Measurements from ENCODE around the gene LMF2.

LMF2 gene

DNA sequence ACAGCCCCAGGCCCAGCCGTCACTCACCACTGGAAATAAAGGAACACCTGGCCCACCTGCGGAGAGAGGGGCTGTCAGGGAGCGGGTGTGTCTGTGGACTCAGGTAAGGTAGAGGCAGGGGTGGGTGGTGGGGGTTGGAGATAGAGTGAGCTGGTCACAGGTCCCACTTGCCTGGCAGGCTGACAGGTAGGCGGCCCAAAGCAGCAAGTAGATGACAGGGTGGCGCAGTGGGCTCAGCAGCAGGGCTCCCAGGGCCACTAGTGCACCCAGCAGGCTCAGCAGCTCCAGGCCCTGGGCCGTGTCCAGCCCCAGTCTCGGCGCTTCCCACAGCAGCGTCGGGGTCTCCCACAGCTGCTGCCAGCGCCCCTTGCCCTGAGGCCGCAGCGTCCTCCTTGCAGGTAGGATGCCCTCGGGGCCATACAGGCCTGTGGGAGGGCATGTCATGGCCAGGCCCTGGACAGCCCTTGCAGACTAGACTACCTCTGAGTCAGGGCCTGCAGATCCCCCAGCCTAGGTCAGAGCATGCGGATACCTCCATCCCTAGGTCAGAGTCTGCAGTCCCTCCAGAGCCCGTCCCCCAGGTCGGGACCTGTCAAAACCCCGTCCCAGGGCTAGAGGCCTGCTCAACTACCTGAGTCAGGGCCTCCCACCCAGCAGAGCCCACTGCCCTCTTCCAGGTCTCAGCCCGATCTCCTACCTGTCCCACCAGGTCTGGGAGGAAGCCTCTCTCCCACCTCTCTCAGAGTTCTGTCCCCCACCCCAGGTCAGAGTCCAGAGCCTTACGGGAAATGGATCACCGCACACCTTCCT lies 686 bp downstream of the LMF2 start:
- Mint-ChIP-seq H3K27ac (peak overlapping the region; percentile 87), H3K27me3 (no peaks in the 10 kb centered on the region), H3K4me3 (peak overlapping the region; percentile 98), H3K36me3 (no peaks in the 10 kb centered on the region), H3K9me3 (no peaks in the 10 kb centered on the region), H3K4me1 (peaks cover 18% of the 10 kb centered on the region)
- DNase-seq (ENCODE audit: low spot score in 2 of 2) = no peak
- ATAC-seq (ENCODE audit: low read depth) = no peak

DNA sequence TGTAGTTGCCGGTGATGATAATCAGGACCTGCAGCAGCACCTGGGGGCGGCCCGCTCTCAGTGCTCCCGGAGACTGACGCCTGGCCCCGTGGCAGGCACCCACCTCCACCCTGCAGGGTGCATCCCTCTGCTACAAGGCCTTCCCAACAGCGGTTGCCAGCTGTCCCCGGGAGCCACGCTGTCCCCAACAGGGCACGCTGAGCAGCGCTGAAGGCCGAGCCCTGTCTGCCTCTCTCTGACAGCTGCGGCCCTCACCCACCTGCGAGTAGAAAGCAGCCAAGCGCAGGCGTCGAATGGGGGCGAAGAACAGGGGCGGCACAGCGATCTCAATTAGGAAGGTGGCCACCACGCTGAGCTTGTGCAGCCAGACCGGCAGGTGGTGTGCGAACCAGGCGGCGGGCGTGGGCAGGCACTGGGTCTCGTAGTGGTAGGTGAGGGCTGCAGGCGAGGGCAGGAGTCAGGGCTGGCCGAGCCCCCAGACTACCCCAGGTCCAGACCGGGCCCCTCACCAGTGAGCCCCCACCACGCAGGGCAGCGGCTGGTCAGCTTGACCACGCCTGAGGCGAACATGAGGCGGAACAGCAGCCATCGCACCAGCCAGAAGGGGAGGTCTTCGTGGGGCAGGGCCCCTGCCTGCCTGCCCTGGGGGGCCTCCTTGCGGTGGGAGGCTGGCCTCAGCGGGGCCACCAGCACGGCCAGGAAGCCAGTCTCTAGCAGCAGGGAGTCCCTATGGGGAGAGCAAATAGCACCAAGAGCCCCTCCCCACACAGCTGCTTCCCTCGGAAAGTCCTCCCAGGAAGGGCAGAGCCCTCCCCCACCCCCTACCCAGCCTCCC lies 1.5 kb downstream of the LMF2 start:
- no peaks in the 10 kb centered on the region for H3K27me3 Mint-ChIP-seq
- no peaks in the 10 kb centered on the region for H3K36me3 Mint-ChIP-seq
- no peak for DNase-seq (ENCODE audit: low spot score in 2 of 2)
- H3K9me3 Mint-ChIP-seq = no peaks in the 10 kb centered on the region
- no peak overlapping the region for H3K27ac Mint-ChIP-seq
- peaks cover 18% of the 10 kb centered on the region for H3K4me1 Mint-ChIP-seq
- H3K4me3 Mint-ChIP-seq = peak overlapping the region; percentile 98
- no peak for ATAC-seq (ENCODE audit: low read depth)

DNA sequence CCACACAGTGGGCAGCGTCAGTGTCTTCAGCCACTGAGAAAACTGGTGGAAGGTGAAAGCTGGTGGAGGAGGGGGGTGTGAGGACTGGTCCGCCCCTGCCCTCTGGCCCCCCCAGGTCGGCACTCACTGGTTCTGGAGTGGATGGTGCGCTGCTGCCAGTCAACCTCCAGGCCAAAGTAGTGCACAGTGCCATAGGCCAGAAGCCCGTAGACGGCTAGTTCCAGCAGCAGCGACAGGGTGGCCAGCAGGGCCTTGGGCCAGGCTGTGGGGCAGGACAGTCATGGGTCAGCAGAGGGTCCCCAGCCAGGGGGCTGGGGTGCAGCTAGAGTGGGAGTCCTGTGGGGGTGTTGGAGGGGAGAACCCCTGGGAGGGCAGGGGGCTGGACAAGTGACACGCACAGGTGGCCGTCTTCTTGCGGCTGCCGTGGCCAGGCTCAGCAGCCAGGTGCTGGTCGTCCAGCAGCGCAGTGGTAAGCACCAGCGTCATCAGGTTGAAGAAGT lies 2.2 kb downstream of the LMF2 start:
- Mint-ChIP-seq H3K4me3 (no peak overlapping the region), H3K36me3 (no peaks in the 10 kb centered on the region), H3K9me3 (no peaks in the 10 kb centered on the region), H3K27ac (no peak overlapping the region), H3K27me3 (no peaks in the 10 kb centered on the region), H3K4me1 (peaks cover 18% of the 10 kb centered on the region)
- DNase-seq (ENCODE audit: low spot score in 2 of 2) (no peak), ATAC-seq (ENCODE audit: low read depth) (no peak)

DNA sequence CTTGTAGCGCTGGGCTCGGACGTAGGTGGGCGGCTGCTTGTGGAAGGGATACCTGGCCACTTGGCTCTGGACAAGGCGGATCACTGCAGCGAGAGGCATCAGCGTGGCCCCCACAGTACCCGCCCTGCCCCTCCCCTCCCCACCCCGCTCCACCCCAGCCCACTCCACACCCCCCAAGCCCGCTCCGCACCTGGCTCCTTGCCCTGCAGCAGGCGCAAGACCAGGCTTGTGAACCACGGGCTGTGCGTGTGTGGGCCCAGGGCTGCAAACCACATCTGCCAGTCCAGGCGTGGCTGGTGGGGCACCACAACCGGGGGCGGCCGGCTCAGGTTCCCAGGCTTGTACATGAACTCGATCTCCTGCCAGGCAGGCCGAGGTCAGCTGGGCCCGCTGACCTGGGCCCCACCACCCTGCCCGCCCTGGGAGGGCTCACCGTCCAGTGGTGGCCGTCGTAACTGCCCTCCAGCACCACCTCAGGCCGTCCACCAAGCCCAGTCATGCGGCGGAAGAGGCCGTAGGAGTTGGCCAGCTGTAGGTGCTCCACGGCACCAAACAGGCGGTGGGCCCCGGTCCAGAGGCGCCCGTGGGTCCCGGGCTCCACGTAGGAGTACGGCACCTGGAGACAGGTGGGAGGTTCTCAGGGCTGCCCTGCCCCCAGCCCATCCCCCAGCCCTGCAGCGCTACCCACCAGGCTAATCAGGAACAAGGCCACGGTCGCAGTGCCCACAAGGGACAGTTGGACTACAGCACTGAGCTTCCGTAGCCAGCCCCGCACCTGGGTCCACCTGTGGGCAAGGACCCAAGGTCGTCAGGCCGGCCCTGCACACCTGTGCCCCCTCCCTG lies 2.9 kb downstream of the LMF2 start:
- no peak for ATAC-seq (ENCODE audit: low read depth)
- Mint-ChIP-seq H3K27ac (no peak overlapping the region), H3K4me1 (peaks cover 18% of the 10 kb centered on the region), H3K9me3 (no peaks in the 10 kb centered on the region), H3K36me3 (no peaks in the 10 kb centered on the region), H3K4me3 (no peak overlapping the region), H3K27me3 (no peaks in the 10 kb centered on the region)
- no peak for DNase-seq (ENCODE audit: low spot score in 2 of 2)

DNA sequence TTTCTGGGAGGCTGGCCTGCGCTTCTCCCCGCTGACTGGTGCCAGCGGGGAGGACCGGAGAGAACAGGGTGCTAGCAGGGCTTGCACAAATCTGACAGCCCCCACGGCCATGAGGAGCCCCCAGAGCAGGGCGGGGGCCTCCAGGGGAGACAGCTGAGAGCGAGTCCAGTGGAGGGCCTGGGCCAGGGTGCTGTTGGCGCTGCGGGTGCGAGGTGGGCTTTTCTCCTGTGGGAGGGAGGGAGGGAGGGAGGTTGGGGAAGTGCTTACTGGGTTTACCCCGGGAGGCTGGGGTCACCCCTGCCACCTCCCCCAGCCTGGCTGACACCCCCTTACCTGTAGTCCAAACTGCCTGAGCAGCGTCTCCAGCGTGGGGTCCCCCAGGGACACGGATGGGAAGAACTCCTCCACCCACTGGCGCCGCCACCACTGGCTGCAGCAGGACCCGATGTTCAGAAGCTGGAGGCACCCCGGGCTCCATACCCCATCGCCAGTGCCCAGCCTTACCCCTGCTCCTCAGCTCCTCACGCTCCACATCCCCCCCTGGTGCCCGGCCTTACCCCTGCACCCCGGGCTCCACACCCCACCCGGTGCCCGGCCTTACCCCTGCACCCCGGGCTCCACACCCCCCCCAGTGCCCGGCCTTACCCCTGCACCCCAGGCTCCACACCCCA lies 3.9 kb downstream of the LMF2 start:
- DNase-seq (ENCODE audit: low spot score in 2 of 2) (no peak), ATAC-seq (ENCODE audit: low read depth) (no peak)
- no peaks in the 10 kb centered on the region for H3K36me3 Mint-ChIP-seq
- no peak overlapping the region for H3K4me3 Mint-ChIP-seq
- H3K9me3 Mint-ChIP-seq = no peaks in the 10 kb centered on the region
- no peak overlapping the region for H3K27ac Mint-ChIP-seq
- no peaks in the 10 kb centered on the region for H3K27me3 Mint-ChIP-seq
- peaks cover 10% of the 10 kb centered on the region for H3K4me1 Mint-ChIP-seq

DNA sequence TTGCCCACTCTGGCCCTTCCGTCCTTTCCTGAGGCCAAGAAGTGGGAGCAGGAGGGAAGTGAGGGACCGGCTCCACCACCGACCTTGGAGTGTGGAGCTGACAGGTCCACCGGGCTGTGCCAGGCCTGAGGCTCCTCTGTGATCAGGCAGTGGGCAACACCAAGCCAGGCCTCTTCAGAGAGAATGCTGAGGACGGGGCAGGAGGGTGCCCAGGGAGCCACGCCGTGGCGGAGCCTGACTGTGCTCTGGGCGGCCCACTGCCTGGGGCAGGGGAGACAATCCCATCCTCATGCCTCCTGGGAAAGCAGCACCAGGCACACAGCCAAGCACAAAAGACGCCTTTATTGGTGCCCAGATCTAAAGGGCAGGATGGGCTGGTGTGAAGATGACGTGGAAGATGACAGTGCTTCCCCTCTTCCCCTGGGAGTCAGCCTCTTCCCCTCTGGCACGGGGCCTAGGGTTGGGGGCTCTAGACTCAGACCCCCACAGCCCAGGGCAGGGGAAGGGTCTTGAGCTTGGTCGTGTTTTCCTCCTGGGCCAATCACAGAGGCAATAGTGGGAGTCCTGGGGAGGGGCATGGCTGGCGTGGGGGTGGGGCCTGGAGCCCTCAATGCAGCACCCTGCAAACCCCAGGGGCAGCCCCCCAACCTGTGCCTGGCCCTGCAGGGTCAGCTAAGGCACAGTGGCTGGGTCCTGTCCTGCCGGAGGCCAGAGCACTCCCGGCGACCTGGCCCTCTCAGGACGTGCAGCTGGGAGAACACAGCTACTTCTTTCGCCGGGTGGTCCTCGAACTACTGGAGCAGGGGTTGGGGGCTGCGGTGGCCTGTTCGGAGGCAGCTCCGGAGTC lies 4.7 kb downstream of the LMF2 start:
- no peak overlapping the region for H3K4me3 Mint-ChIP-seq
- H3K27me3 Mint-ChIP-seq = no peaks in the 10 kb centered on the region
- H3K36me3 Mint-ChIP-seq = no peaks in the 10 kb centered on the region
- H3K4me1 Mint-ChIP-seq = peaks cover 11% of the 10 kb centered on the region
- no peak overlapping the region for H3K27ac Mint-ChIP-seq
- no peaks in the 10 kb centered on the region for H3K9me3 Mint-ChIP-seq
- ATAC-seq (ENCODE audit: low read depth) (no peak), DNase-seq (ENCODE audit: low spot score in 2 of 2) (no peak)

DNA sequence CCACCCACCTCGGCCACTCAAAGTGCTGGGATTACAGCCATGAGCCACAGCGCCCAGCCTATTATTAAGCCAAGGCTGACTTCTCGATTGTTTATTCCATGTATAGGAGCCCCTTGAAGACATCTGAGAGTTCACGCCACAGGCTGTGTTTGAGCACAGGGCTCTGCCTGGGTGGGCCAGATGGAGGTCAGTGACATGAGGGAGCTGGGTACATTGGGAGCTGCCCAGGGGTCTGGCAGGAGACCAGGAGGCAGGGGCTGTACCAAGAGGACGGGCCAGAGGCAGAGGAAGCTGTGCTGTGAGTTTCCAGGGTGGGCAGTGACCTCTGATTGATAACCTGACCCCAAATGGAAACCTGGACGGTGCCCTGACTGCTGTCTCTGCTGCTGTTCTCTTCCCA lies 5.4 kb downstream of the LMF2 start:
- H3K4me3 Mint-ChIP-seq = no peak overlapping the region
- ATAC-seq (ENCODE audit: low read depth) = no peak
- peaks cover 11% of the 10 kb centered on the region for H3K4me1 Mint-ChIP-seq
- no peaks in the 10 kb centered on the region for H3K9me3 Mint-ChIP-seq
- no peaks in the 10 kb centered on the region for H3K27me3 Mint-ChIP-seq
- no peak overlapping the region for H3K27ac Mint-ChIP-seq
- no peak for DNase-seq (ENCODE audit: low spot score in 2 of 2)
- H3K36me3 Mint-ChIP-seq = no peaks in the 10 kb centered on the region

DNA sequence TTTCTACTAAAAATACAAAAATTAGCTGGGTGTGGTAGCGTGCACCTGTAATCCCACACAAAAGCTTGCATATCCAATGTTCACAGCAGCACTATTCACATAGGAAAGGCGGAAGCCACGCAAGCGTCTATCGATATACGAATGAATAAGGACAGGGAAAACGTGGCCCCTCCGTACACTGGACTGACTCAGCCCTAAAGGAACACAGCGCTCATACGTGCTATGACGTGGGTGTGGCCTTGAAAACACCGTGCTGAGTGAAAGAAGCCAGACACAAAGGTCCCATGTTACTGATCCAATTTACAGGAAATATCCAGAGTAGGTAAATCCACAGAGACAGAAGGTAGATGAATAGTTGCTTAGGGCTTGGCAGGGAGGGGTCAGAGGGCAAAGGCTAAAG lies 7.0 kb downstream of the LMF2 start:
- ATAC-seq (ENCODE audit: low read depth) (no peak), DNase-seq (ENCODE audit: low spot score in 2 of 2) (no peak)
- Mint-ChIP-seq H3K4me1 (peaks cover 9% of the 10 kb centered on the region), H3K36me3 (no peaks in the 10 kb centered on the region), H3K27me3 (no peaks in the 10 kb centered on the region), H3K9me3 (no peaks in the 10 kb centered on the region), H3K27ac (no peak overlapping the region), H3K4me3 (no peak overlapping the region)

DNA sequence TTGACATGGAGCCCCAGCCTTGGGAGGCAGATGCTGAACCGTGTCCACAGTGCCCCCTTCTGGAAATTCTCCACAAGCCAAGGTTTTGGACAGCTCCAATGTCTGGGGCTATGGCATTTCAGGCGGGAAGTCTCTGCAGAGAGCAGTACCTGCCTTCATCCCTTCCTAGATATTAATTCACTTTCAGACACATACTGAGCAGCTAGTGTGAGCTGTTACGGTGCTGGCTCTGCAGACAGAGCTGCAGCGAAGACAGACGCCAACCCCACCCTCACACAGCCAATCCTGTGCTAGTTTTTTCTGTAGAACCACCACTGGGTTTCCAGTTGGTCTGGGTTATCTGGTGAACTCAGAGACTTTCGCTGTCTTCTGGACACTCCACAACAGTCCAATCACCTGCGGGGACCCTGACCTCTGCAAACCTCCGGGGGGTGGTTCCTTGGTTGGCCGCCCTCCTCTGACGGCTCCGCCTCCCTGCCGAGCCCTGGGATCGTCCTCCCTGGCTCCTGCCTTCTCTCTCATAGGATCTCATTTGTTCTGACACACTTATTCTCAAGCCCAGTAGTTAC lies 9.1 kb downstream of the LMF2 start:
- H3K9me3 Mint-ChIP-seq = no peaks in the 10 kb centered on the region
- H3K4me3 Mint-ChIP-seq = no peak overlapping the region
- ATAC-seq (ENCODE audit: low read depth) (peak; percentile 97), DNase-seq (ENCODE audit: low spot score in 2 of 2) (peak; percentile 62 to 71)
- no peaks in the 10 kb centered on the region for H3K36me3 Mint-ChIP-seq
- peaks cover 9% of the 10 kb centered on the region for H3K4me1 Mint-ChIP-seq
- H3K27me3 Mint-ChIP-seq = no peaks in the 10 kb centered on the region
- no peak overlapping the region for H3K27ac Mint-ChIP-seq

DNA sequence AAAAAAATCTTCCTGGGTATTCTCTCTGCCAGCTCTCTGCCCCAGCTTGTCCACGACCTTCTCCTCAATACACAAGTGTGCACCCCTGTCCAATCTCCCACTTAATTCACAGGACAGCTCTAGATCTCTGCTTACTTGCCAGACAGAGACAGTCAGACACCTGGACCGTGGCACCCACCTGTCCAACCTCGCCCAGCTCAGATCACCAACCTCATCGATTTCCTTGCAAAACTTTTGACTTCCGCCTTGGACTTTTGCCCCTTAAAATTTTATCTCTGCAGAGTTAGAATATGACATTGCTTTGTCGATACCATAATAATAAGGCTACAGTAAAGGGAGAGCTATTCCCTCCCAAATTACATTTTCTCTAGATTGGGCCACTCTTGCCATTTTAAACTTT lies 10.4 kb downstream of the LMF2 start:
- Mint-ChIP-seq H3K27ac (no peak overlapping the region), H3K4me1 (peaks cover 9% of the 10 kb centered on the region), H3K9me3 (no peaks in the 10 kb centered on the region), H3K27me3 (no peaks in the 10 kb centered on the region), H3K36me3 (no peaks in the 10 kb centered on the region), H3K4me3 (no peak overlapping the region)
- no peak for DNase-seq (ENCODE audit: low spot score in 2 of 2)
- ATAC-seq (ENCODE audit: low read depth) = no peak

DNA sequence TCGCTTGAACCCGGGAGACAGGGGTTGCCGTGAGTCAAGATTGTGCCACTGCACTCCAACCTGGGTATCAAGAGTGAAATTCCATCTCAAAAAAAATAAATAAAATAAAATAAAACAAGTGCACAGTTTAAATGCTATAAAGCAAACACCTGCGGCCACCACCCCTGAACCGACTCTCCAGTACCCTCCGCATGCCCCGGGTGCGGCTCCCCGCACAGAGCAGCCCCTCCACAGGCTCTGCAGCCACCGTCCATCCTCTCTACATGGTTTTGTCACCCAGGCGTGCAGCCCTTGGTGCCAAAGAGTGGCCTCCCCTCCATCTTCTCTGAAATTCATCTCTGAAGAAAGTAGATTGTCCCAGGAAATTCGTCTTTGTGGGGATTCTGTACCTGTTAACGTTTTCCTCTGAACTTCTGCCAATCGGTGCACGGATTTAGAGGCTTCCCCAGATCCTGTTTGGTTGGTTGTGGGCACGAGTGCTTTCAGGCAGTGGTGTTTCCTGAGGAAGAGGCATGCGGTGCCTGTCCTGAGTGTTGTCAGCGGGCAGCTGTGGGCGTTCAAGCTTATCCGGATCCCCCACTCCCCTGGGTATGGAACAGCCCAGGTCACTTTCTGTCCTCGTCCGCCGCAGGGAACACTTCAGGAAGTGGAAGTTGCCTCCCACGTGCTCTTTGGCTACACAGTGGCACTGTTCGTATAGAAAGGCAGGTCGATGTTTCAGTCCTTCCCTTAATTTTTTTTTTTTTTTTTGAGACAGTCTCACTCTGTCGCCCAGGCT lies 16.8 kb downstream of the LMF2 start:
- no peak for DNase-seq (ENCODE audit: low spot score in 2 of 2)
- H3K4me3 Mint-ChIP-seq = no peak overlapping the region
- H3K4me1 Mint-ChIP-seq = peaks cover 8% of the 10 kb centered on the region
- H3K9me3 Mint-ChIP-seq = no peaks in the 10 kb centered on the region
- ATAC-seq (ENCODE audit: low read depth) = peak; percentile 21
- no peaks in the 10 kb centered on the region for H3K36me3 Mint-ChIP-seq
- no peaks in the 10 kb centered on the region for H3K27me3 Mint-ChIP-seq
- no peak overlapping the region for H3K27ac Mint-ChIP-seq
